ENCODE measurements around the gene PRXL2A.

DNA sequence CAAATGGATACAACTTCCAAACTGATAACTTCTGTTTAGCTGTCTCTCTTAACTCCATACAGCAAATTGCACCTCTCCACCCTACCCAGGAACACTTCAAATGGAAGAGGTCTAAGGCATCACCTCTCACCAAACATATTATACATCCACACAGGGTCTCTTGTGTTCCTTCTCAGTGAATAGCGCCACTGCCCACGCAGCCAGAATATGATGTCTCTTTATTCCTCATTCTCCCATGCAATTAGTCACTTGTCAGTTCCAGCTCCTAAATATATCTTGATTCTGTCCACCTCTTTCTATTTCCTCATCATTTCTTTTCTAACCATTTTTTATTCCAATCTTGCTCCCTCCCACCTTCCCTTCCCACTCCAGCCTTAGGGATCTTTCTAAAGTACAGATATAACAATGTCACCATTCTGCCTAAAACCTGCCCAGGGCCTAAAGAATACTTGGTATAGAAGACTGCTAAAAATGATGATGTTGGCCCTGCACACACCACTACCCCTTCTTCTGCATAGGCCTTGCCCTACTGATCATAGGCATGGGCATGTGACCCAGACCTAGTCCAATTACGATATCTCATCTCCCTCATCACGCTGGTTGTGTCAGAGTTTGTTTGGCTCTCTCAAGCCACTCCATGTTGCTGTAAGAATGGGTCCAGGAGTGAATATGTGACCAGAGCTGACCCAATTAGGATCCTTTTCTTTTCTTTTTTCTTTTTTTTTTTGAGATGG, 40.0 kb downstream of the PRXL2A start:
- no peak for TF ChIP-seq CTCF (IDR thresholded peaks at IDR 0.05; ENCODE audit: insufficient read depth, low read depth, low read length)
- no peak for TF ChIP-seq EZH2 (IDR thresholded peaks at IDR 0.05; ENCODE audit: insufficient read depth, low read length)
